ENCODE measurements around the gene PRMT1. TPM values are rescaled to one million over a fixed set of nuclear protein-coding genes. Genes with fewer than 3 reads are reported as not detected.

The PRMT1 gene
- total RNA-seq, 1 experiment from 2014 or later = 536 TPM

GRCh38 chr19:49635530-49636232 lies 41.4 kb upstream of the PRMT1 start:
- H3K4me3 ChIP-seq (ENCODE audit: low read depth, low read length, poor library complexity, severe bottlenecking) = no peak overlapping the region
- peak overlapping the region; percentile 59 for H3K27ac ChIP-seq (ENCODE audit: low read depth, low read length, poor library complexity, severe bottlenecking)
- 0 out of 2 replicates have a peak, but pooled peaks have one; percentile 10 for TF ChIP-seq CTCF (conservative IDR thresholded peaks at IDR 0.05; ENCODE audit: low read depth, low read length)
- TF ChIP-seq EZH2 (IDR thresholded peaks at IDR 0.05; ENCODE audit: borderline replicate concordance, low read depth, low read length, poor library complexity, severe bottlenecking) = no peak
- no peaks in the 10 kb centered on the region for H3K9me3 ChIP-seq (ENCODE audit: low read depth, low read length, poor library complexity, severe bottlenecking)
- peaks cover 3% of the 10 kb centered on the region for H3K36me3 ChIP-seq (ENCODE audit: insufficient read depth, low read length, poor library complexity, severe bottlenecking)
- peak; percentile 48 for DNase-seq (ENCODE audit: low spot score)
- ChIA-PET CTCF (no interaction called here), POLR2A (ENCODE audit: low non-redundant PET) (interaction anchor here (0.6 kb wide), 1 partner anchor 274 kb away, joined by 8 read pairs; the partner anchor contains the start of gene TEAD2)
- peaks cover 27% of the 10 kb centered on the region for H3K4me1 ChIP-seq (ENCODE audit: insufficient read depth, low read length, poor library complexity, severe bottlenecking)
- TSS peak; percentile 16 for BruUV-seq (replicated peaks)
- intact Hi-C loops (cut with micrococcal nuclease; ENCODE audit: unreplicated experiment) = no loop called here
- no peaks in the 10 kb centered on the region for H3K27me3 ChIP-seq (replicated peaks; ENCODE audit: insufficient read depth, low read depth, low read length, poor library complexity)

- no TSS peak for BruUV-seq (replicated peaks)
- POLR2A ChIA-PET (ENCODE audit: low non-redundant PET) = interaction anchor here (0.6 kb wide), 1 partner anchor 274 kb away, joined by 8 read pairs; the partner anchor contains the start of gene TEAD2
- intact Hi-C loops (cut with micrococcal nuclease; ENCODE audit: unreplicated experiment) = no loop called here
- TF ChIP-seq CTCF (conservative IDR thresholded peaks at IDR 0.05; ENCODE audit: low read depth, low read length) (no peak), EZH2 (IDR thresholded peaks at IDR 0.05; ENCODE audit: borderline replicate concordance, low read depth, low read length, poor library complexity, severe bottlenecking) (no peak)
- no peak for DNase-seq (ENCODE audit: low spot score)
- H3K4me3 ChIP-seq (ENCODE audit: low read depth, low read length, poor library complexity, severe bottlenecking) = no peak overlapping the region
- no peaks in the 10 kb centered on the region for H3K9me3 ChIP-seq (ENCODE audit: low read depth, low read length, poor library complexity, severe bottlenecking)
- no peaks in the 10 kb centered on the region for H3K27me3 ChIP-seq (replicated peaks; ENCODE audit: insufficient read depth, low read depth, low read length, poor library complexity)
- H3K27ac ChIP-seq (ENCODE audit: low read depth, low read length, poor library complexity, severe bottlenecking) = peak overlapping the region; percentile 59
- CTCF ChIA-PET = no interaction called here
- H3K4me1 ChIP-seq (ENCODE audit: insufficient read depth, low read length, poor library complexity, severe bottlenecking) = peaks cover 27% of the 10 kb centered on the region
- H3K36me3 ChIP-seq (ENCODE audit: insufficient read depth, low read length, poor library complexity, severe bottlenecking) = peaks cover 3% of the 10 kb centered on the region
Observed at GRCh38 chr19:49636233-49636932, 40.7 kb upstream of the PRMT1 start.

- Histone ChIP-seq H3K27me3 (replicated peaks; ENCODE audit: insufficient read depth, low read depth, low read length, poor library complexity) (no peaks in the 10 kb centered on the region), H3K27ac (ENCODE audit: low read depth, low read length, poor library complexity, severe bottlenecking) (peak overlapping the region; percentile 70), H3K4me1 (ENCODE audit: insufficient read depth, low read length, poor library complexity, severe bottlenecking) (peaks cover 34% of the 10 kb centered on the region), H3K36me3 (ENCODE audit: insufficient read depth, low read length, poor library complexity, severe bottlenecking) (peaks cover 3% of the 10 kb centered on the region), H3K4me3 (ENCODE audit: low read depth, low read length, poor library complexity, severe bottlenecking) (peak overlapping the region; percentile 30), H3K9me3 (ENCODE audit: low read depth, low read length, poor library complexity, severe bottlenecking) (no peaks in the 10 kb centered on the region)
- POLR2A ChIA-PET (ENCODE audit: low non-redundant PET) = no interaction called here
- no peak for TF ChIP-seq CTCF (conservative IDR thresholded peaks at IDR 0.05; ENCODE audit: low read depth, low read length)
- CTCF ChIA-PET = interaction anchor here (0.7 kb wide), 1 partner anchor 45 kb away, joined by 3 read pairs; no protein-coding TSS in a partner anchor
- BruUV-seq (replicated peaks) = no TSS peak
- intact Hi-C loops (cut with micrococcal nuclease; ENCODE audit: unreplicated experiment) = no loop called here
- DNase-seq (ENCODE audit: low spot score) = peak; percentile 81
Observed at GRCh38 chr19:49637821-49638738, 39.0 kb upstream of the PRMT1 start.
